Left ventricle myocardium superior (tissue), 1 donor: Measurements from ENCODE around the gene GNAI2. TPM values are rescaled to one million over a fixed set of nuclear protein-coding genes. Genes with fewer than 3 reads are reported as not detected.
"Not testable (repeated sequence)": the region's sequence is repeated elsewhere in the genome, so short reads cannot be mapped to it uniquely, and the experiment has no call there.

ENCODE experiments used
- ATAC-seq: fragments of 200-7000 bp; cut with Tn5 transposase; one replicate; pipeline ENCODE4 v1.9.1; 2020; ENCODE audit warnings: mild to moderate bottlenecking, moderate library complexity
- DNase-seq: peaks from one replicate; pipeline ENCODE4 v3.0.0-alpha.2; 2020
- intact Hi-C: fragments of 100-400 bp; cut with micrococcal nuclease; formaldehyde crosslinking; loops from one replicate; pipeline ENCODE4 v1.11.0; 2022
- total RNA-seq: library from RNA; stranded (reverse); fragmentation: NEBNext Ultra II Directional; extraction: Animal tissue kit (Norgen Biotek cat#: 25700); gene quantifications from one replicate; pipeline ENCODE4 v1.2.1, GENCODE V29; 2021
- donor health status: DM: no; HTN: yes; CAD: no; lungs with severe emphysema.

Gene GNAI2
- total RNA-seq, 1 donor from 2014 or later: 137 TPM

DNA sequence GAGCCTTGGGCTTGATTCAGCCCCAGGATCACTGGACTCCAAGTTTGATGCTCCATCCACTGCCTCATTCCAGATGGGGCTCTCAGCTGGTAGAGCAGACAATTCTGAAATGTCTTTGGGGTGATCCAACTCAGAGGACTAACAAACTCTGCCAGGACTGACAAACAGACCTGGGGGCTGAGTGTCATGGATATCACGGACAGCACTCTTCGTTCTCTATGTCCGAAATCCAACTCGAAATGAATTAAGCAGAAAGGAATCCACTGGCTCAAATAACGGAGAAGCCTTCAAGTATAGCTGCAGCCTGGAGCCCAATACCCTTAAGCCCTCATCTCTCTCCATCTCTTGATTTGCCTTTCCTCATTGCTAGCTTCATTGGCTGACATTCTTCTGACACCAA lies 16.7 kb upstream of the GNAI2 start:
- ATAC-seq (no peak), DNase-seq (no peak)
- intact Hi-C loops: no loop called here

DNA sequence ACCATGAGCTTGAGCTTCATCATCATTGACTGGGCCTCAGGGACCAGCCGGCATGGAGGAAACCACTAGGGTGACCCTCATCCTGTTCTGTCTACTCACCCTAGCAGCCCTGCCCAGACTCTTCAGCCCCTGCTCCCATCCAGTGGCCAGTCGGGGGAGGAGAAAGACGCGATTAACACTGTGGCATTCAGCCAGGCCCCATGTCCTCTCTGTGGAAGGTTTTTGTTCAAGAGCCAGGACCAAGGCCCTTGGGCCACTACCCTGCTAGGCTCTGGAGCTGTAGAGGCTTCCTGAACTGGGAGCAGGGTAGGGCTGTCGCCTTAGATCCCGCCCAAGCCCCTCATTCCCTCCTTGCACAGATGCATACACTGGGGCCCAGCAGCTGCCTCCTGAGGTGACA lies 15.9 kb upstream of the GNAI2 start:
- DNase-seq (no peak), ATAC-seq (peak; percentile 57)
- intact Hi-C loops: no loop called here

DNA sequence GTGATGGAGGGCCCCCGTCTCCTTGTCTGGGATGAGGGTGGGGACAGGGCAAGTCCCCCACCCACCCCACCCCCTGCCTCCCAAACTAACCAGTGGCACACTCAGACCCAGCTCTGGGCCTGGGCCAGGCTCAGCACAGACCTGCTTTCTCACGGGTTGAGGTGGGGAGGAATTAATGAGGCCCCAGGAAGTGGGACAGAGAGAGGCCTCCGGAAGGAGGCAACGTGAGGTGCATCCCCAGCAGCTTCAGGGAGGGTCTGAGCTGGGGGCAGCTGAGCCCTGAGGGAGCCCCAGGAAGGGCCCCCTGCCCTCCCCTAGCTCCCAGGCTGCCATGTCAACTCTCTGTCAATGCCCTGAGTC lies 15.0 kb upstream of the GNAI2 start:
- ATAC-seq (no peak), DNase-seq (no peak)
- intact Hi-C loops: no loop called here

DNA sequence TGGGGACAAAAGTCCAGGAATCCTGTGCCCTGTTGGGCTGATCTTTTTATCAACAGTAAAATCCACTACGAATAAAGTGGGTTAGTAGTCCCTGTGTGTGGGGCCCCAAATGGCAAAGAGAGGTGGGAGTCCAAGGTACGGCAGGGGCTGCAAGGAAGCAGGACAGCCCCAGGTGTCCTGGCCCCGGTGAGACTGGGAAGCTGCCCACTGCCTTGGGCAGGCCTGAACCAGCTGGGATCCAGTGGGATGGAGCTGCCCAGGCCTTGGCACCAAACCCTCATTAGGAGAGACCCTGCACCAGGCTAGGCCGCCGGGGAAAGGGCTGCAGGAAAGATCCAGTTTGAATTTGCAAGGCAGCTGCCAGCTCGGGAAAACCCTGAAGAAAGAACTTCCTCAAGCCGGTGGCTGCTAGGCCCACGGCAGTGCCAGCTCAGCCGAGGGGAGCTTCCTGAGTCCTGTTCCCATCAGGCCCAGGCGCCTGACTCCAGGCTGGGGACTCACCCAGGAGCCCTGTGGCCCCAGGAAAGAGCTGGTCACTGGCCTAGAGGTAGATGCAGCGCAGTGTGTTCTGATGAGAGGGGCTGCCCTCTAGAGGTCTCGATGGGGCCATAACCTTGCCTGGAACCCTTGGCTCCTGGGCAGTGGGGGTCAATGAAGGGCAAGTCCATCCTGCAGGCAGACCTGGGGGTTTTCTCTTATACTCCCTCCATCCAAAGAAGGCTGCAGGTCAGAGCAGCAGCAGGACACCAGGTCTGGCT lies 14.4 kb upstream of the GNAI2 start:
- ATAC-seq (no peak), DNase-seq (no peak)
- intact Hi-C loops: no loop called here

DNA sequence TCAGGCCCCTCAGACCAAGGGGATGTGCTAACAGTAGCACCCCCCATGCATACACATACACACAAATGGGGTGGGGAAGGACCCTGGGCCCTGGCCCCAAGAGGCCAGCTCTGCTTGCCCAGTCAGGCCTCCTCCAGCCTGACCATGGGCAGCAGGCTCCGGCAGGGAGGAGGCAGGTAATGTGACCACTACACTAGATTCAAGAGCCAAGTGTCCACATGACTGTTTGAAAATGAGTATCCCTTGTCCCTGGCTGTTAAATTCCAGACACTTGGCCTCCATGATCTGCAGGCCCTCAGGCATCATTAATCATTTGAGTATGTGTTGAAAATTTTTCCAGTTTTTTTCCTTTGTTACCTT lies 13.9 kb upstream of the GNAI2 start:
- DNase-seq: no peak
- intact Hi-C loops: no loop called here

DNA sequence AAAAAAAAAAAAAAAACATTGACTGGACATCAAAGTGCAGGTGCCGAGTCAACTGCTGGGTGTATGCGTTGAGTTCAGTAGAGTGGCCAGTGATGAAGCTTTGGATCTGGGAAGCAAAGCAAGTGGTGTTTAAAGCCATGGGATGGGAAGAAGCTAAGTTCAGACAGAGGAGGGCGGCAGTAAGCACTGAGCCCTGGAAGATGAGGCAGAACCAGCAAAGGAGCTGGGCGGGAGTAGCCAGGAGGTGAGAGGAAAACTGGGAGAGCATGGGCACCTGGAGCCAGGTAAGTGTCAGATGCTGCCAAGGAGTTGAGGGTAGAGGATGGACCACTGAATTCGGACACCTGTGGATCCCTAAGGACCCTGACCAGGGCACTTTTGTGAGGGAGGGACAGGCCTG lies 11.4 kb upstream of the GNAI2 start:
- no peak for DNase-seq
- ATAC-seq: no peak
- intact Hi-C loops: loop anchor here (5.0 kb wide), 1 partner anchor 32 kb away; the partner anchor contains the start of gene GNAT1

More for the DNA sequence above, 13.9 kb upstream of the GNAI2 start:
- ATAC-seq: no peak

DNA sequence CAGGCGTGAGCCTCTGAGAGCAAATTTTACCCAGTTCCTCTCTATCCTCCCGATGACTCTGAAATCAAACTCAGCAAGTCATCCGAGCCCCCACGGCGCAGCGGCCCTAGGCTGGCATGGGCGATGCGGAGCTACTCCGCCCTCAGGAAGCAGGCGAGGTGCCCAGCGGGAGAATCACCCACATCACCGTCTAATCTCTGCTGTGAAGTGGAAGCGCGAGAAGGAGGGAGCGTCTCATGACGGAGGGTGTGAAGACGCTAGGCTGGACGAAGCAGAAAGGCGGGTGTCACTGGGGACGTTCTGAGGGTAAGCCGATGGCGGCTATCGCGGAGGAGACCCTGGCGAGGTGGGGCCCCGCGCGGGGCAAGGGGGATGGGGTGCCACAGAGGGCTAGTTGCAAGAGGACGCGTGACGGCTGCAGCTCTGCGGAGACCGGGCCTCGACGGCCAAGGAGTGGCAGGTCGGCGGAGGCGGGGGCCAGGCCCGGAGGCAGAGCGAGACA lies 9.1 kb upstream of the GNAI2 start:
- intact Hi-C loops: loop anchor here (5.0 kb wide), 1 partner anchor 35 kb away; the partner anchor contains the start of gene GNAT1
- no peak for DNase-seq
- ATAC-seq: peak; percentile 42

DNA sequence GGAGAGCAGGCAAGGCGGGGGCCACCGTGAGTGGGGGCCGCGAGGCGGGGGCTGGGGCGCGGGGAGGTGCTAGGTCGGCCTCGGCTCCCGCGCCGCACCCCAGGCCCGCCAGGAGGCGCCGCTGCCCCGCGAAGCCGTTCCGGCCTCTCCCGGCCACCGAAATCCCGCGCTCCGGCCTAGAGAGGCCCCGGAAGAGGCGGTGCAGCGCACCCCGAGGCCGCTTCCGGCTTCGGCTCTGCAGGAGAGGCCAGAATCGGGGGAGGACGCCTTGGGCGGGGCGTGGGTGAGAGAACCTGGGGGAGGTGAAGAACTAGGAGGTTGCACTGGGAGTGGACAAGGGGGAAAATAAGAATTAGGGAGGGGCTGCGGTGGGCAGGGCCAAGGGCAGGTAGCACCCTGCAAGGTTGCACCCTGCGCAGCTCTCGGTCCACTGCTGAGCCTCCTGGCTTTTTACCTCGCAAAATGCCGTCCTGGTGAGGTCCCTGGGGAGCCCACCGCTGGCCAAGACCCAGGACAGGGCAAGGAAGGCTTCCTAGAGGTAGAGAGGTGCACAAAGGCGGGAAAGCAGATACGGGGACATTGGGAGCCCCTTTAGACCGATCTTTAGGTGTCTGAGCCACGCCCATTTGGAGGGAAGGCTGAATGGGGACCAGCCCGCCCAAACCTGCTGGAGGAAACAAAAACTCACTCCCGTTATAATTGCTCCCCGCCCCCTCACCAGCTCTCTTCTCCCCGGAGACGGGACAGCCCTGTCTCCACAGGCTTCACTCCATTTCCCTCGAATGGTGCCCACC lies 8.4 kb upstream of the GNAI2 start:
- ATAC-seq (peak; percentile 92), DNase-seq (peak; percentile 97)
- intact Hi-C loops: loop anchor here (5.0 kb wide), 1 partner anchor 35 kb away; the partner anchor contains the start of gene GNAT1

DNA sequence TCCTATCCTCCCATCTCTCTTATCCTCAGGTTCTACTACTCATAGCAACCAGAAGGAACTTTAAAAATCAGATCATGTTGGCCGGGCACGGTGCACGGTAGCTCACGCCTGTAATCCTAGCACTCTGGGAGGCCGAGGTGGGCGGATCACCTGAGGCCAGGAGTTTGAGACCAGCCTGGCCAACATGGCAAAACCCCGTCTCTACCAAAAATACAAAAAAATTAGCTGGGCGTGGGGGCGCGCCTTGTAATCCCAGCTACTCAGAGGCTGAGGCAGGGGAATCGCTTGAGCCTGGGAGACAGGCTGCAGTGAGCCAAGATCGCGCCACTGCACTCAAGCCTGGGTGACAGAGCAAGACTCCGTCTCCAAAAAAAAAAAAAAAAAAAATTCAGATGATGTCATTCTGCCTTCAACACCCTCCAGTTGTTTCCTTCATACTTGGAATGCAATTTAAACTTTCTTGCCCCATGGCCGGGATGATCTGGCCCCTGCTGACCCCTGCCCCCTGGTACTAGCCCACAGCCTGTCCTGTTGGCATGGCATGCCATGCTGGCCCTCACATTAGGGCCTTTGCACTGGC lies 7.7 kb upstream of the GNAI2 start:
- intact Hi-C loops: loop anchor here (5.0 kb wide), 1 partner anchor 36 kb away; the partner anchor contains the start of gene GNAT1
- not testable (repeated sequence) for DNase-seq, ATAC-seq

DNA sequence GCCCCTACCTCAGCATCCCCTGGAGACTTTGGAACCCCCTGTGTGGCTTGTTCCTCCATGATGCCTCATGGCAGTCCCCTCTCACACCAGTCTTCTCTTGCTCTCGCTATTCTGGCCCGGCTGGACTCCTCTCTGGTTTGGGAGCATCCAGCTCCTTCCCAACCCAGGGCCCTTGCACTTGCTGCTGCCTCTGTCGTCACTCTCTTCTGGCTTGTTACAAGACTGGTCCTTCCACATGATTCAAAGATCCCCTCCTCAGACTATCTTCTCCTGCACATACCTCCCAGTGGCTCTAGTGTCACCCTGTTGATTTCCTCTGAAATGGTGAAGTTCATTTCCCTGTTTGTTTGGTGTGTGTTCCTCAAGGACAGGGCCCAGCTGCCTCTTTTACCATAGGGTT lies 6.5 kb upstream of the GNAI2 start:
- ATAC-seq (no peak), DNase-seq (no peak)
- intact Hi-C loops: loop anchor here (5.0 kb wide), 1 partner anchor 37 kb away; the partner anchor contains the start of gene GNAT1

DNA sequence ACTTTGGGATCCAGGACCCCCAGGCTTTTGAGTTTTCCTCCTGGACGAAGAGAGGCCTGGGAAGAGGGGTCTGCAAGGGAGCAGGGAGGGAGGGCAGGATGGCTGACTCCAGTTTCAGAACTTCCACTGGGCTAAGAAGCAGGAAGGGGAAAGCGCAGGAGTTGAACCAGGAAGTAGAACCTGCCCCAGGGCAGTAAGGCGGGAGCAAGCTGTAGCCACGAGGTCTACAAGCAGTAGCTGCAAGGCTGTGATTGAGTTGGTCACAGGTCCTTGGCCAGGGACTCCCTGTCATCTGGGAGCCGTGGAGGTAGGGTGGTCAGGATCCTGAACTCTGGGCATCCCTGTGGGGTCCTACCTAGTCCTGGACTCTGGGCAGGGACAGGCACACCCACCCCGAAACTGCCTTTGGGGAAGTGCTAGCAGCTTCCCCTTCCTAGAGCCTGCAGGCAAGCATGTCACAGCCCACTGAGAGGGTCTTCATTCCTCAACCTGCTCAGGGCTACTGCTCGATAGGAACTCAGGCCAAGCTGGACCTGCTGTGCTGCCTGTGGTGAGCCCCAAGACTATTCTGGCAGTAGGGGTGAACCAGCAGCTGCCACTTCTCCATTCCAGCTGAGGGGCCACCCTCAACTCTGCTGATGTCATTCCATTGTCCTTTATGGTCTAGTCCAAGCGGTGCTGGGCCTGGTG lies 5.8 kb upstream of the GNAI2 start:
- intact Hi-C loops: no loop called here
- DNase-seq (no peak), ATAC-seq (no peak)

DNA sequence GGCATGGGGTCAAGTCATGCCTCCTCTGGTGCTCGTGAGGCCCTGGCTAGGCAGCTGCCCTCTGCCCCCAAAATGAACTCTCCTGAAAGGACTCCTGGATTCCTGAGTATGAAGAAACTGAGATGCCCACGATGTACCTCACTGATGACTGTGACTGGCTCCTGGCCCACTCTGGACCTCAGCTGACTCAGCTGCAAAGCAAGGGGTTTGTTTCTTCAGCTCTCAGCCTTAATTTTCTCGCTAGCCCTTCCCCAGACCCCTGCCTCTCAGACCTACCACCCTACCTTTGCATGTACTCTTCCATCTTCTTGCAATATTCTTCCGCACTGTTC lies 5.2 kb upstream of the GNAI2 start:
- intact Hi-C loops: no loop called here
- ATAC-seq (no peak), DNase-seq (no peak)

DNA sequence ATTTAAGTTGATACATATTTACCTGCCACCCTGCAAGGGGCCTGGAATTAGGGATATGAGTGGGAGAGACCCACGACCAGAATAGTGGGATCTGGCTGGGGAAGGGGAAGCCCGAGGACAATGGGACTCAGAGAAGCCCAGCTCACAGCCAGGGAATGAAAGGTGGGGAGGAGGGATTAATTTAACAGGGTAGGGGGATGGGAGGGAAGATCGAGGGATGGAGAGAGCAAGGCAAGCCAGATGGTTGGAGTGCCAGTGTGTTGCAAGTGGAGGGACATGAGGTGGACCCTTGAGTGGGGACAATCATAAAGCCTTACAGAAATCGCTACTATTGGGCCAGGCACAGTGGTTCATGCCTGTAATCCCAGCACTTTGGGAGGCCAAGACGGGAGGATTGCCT lies 4.4 kb upstream of the GNAI2 start:
- DNase-seq: no peak
- no peak for ATAC-seq
- intact Hi-C loops: no loop called here

DNA sequence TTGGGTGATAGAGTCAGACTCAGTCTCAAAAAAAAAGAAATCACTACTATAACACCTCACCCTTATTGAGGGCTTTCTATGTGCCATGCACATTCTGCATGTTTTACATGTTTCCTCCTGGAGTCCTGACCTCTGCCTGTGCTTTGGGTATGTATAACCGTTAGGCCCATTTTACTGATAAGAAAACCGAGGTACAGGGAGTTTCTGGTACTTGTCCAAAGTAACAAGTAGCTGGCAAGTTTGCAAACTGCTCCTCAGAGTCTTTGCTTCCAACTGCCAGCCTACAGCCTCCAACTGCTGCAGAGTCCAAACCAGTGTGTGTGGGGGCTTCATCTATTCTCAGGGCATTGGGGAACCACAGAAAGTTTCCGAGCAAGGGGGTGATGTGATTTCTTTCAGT lies 3.7 kb upstream of the GNAI2 start:
- ATAC-seq: no peak
- intact Hi-C loops: no loop called here
- no peak for DNase-seq

DNA sequence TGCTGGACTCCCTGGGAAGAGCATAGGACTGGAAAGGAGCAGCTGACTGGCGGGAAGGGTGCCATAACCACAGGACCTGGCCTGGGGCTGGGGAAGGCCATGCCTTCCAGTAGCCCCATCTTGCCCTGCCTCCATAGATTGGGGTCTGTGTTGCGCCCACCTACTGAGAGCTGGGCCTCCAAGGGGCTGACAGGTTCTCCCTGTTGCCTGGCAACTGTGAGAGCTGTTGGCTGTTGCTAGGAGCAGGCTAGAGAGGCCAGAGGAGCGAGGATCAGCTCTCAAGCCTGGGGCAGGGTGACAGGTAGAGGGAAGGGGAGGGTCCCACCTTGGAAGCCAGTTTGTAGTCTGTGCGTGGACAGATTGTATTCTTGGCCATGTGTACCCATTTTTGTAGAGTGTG lies 2.8 kb upstream of the GNAI2 start:
- intact Hi-C loops: no loop called here
- ATAC-seq: no peak
- no peak for DNase-seq

DNA sequence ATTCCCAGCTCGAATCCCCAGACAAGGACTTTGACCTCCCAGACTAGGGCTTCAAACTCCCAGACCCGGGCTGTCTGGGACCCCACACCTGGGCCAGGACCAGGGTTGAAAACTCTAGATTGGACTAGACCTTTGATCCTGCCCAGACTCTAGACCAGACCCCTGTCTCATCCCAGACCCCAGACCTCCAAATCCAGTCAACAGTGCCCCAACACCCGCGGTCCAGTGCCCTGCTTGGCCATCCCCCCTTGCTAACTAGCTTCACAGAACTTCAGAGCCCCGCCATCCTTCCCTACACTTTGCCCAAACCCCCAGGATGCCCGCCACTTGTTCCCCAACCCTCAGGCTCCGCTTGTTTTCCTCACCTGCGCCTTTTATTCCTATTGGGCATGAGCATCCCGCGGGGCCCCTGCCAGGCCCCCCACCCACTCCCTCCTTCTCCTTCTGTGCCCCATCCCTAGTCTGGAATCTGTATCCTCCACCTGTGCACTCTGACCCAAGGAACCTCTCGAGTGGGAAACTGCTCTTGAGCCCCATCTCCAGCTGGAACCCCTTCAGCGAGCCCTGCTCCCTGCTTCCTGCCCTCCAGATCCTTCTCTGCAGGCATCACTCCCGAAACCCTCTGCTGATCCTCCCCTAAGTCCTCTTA lies 604 bp downstream of the GNAI2 start:
- no peak for ATAC-seq
- intact Hi-C loops: no loop called here
- DNase-seq: no peak

DNA sequence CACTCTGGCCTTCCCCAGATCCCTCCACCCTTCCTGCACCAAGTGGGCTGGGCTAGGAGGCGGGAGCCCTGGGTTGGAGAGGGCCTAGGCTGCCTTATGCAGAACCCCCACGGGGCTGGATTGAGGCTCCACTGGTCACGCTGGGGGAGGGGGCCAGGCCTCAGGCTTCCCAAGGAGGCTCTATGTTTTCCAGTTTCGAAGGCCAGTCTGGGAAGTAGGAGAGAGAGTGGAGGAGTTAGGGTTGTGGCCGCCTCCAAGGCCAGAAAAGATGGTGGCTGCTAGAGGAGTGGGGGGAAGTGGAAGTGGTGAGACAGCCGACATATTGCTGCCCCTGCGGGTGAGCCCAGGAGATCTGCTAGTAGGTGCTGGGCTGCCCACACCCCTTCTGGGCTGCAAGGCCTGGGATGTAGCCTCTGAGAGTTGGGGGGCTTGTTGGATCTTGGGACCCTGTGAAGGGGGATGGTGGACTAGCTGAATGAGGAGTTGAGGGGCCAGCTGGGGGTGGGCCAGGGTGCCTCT lies 1.2 kb downstream of the GNAI2 start:
- ATAC-seq: no peak
- intact Hi-C loops: no loop called here
- peak; percentile 61 for DNase-seq

DNA sequence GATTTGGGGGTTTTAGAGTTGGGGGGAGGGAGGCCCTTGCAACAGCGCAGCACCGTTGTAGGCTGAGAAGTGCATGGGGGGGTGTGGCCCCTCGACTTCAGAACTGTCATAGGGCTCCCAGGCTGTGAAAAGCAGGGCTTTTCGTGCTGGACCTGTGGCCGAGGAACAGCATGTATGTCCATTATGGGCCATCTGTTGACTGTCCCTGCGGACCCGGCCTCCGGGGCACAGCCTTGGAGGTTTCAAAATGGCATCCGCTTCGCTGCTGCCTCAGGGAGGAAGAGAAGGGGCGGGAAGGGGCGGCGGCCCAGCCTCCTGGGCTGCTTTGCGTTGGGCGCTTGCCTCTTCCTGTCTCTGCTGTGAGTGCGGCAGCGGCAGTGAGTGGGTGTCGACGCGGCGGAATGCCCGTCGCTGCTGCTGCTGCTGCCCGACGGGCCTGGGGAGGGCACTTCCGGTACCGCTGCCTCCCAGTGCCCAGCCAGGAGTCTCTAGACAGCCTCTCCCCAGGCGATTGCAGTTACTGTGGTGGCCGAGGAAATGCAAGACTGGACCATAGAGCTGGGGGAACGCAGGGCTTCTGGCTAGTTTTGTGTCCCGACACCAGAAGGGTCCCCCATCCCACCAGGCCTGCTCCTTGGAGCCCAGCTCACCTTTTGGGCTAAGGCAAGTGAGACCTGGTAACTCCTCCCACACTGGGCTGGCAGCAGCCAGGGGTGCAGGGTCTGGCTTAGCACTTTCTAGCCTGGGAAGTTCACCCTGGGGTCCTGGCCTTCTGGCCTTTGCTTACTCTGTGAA lies 1.9 kb downstream of the GNAI2 start:
- ATAC-seq (peak; percentile 56), DNase-seq (peak; percentile 93)
- intact Hi-C loops: no loop called here
